Cerebellar nuclear complex (tissue), 1 donor: ENCODE data around the gene AHSG.

Experiments
- DNase-seq, 2 experiments: peaks; one replicate each; lab custom pipeline; 2025; lab: John Stamatoyannopoulos, UW

Gene AHSG

DNA sequence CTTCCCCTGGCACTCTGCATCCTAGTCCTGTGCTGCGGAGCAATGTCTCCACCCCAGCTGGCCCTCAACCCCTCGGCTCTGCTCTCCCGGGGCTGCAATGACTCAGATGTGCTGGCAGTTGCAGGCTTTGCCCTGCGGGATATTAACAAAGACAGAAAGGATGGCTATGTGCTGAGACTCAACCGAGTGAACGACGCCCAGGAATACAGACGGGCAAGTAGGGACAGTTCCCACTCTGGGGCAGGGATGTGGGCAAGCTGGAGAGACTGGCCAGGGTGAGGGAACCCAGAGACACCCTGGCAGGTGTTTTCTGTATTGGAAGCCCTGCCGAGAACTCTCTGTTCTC is 27.6 kb downstream of the AHSG start:
- DNase-seq: no peak

DNA sequence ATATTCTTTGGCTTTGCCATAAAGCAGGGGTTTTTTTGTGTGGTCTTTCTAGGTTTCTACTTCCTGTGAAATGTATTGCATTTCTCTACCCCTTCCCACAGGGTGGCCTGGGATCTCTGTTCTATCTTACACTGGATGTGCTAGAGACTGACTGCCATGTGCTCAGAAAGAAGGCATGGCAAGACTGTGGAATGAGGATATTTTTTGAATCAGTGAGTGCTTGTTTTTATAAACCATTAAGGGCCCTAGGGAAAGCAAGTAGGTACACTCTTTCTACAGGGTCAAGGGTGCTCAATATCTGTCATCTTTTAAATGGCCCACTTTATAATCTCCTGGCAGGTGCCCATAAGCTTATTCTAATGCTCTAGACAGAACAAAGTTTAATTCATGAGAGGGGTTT is 28.1 kb downstream of the AHSG start:
- no peak for DNase-seq

DNA sequence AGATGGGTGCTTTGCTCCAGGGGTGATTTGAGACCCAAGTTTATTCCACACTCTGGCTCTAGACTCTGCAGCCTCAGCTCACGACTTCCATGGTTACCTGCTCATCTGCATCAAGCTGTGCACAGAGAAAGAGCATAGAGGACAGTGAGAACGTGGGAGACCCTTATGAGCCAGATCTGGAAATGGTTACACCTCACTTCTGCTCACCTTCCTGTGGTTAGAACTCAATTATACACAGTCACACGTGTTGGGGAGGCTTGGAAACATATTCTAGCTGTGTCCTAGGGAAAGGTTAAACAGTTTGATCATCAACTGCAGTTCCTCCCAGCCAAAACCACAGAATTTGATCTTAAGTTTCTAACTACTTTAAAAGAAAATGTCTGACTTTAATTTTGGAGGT is 29.2 kb downstream of the AHSG start:
- DNase-seq: no peak

GRCh38 chr3:186643493-186643892 is 30.6 kb downstream of the AHSG start:
- no peak for DNase-seq

DNA sequence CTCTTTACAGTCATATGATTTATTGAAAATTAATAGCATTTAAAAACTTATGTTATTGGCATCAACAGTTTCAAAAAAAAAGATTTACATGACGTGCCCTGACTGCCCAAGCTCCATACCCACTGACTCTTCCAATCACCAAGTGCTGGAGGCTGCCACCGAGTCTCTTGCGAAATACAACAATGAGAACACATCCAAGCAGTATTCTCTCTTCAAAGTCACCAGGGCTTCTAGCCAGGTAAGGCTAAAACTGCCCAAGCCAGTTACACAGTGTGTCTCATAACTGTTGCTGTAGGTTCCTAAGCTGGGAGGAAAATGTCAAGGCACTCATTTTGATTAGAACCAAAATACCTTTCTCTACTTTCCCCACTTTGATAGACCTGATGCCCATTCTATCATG is 31.8 kb downstream of the AHSG start:
- no peak for DNase-seq

GRCh38 chr3:186646106-186646505 is 33.2 kb downstream of the AHSG start:
- DNase-seq: no peak

DNA sequence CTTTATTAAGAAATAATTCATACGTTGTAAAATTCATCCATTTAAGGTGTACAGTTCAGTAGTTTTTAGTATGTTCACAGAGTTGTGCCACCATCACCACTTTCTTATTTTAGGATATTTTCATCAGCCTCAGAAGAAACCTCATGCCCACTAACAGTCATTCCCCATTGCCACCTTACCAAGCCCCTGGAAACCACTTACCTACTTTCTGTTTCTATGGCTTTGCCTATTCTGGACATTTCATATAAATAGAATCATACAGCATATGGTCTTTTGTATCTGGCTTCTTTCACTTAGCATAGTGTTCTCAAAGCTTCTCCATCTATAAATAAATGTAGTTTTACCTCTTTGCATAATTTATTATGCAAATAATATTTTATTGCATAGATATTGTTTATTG is 34.0 kb downstream of the AHSG start:
- DNase-seq: no peak

- DNase-seq: no peak
Observed at GRCh38 chr3:186648851-186649250, 36.0 kb downstream of the AHSG start.

DNA sequence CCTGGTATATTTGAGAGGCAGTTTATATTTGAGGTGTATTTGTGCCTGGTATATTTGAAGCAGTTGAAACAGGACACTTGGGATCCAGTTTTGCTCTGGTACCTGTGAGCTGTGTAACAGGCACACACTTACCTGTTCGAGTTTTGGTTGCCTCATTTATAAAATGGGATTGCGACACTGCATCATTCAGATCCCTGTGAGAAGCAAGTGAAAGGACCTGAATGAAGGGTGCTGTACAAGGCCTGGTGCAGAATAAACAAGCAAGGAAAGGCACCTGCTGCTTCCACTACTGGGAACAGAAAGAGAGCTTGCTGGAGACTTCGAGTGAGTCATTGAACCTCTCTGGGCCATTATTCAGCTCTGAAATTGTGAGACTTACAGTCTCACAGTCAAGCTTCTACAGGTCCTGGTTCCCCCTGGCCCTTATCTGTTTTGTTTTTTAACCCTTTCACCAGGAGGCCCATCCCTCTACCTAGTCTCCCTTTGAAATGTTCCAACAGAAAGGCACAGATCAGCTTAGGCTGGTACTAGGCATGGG is 38.9 kb downstream of the AHSG start:
- DNase-seq: no peak

DNA sequence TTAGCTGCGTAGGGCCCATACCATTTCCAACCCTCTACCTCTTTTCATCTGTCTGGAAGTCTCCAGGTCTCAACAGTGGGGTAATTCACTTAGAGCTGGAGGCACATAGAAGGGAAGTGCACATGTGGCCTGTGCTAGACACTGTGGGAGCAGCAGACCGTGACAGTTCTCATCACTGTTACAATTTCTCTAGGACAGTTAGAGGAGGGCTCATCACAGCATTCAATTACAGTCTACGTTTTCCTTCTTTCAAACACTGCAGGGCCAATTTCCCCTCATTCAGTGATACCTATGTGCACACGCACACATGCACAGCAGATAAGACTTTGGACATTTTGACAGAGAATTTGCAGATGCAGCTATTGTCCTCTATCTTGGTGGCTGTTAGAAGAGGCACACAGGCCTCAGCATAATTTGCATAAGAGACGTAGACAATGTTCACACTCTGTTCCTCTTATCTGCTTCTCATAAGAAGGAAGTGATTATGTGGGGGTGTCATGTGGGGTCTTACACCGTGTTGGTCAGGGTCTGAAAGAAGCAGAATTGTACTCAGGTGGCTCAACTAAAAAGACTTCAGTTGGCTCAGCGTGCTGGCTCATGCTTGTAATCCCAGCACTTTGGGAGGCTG is 40.3 kb downstream of the AHSG start:
- no peak for DNase-seq

GRCh38 chr3:186653984-186654383 is 41.1 kb downstream of the AHSG start:
- DNase-seq: no peak

DNA sequence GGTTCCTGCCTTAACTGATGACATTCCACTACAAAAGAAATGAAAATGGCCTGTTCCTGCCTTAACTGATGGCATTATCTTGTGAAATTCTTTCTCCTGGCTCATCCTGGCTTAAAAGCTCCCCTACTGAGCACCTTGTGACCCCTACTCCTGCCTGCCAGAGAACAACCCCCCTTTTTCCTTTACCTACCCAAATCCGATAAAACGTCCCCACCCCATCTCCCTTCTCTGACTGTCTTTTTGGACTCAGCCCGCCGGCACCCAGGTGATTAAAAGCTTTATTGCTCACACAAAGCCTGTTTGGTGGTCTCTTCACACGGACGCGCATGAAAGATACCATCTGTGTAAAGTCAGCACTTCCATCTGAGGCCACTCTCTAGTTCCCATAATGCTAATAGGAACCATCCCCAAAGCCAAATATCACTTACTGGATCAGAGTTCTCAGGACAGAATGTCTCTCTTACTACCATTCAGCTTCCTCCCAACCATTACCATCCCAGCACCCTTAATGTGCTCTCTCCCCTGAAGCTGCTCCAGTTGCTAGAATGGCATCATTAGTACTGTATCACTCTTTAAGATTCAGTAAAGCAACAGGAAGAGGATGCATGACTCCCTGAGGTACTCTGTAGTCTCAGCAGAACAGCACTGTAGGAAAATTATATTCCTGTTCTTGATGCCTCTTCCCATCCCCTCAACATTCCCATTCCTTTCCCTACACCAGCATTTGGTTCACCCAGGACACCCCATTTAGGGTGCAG is 50.7 kb downstream of the AHSG start:
- DNase-seq: no peak

DNA sequence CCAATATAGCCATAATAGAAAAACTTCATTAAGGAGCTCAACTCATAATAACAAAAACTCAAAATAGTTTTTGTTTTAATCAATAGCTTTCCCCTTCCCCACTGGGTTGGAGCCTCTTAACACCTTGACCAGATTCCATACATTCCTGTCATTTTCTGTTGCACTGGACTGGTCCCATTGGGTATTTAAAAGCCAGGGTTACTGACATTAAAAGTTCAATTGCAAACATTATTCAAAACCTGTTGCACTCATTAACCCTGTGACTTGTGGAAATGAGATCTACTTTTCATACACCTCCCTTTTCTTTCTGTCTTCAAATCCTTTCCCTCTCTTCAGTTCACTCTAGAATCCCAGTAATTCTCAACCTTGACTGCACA is 51.2 kb downstream of the AHSG start:
- DNase-seq: no peak

GRCh38 chr3:186664506-186664905 is 51.6 kb downstream of the AHSG start:
- DNase-seq: no peak

GRCh38 chr3:186665625-186666188 is 52.8 kb downstream of the AHSG start, which contains the start of gene HRG:
Gene HRG, plus strand, starts transcription at chr3:186666014. Its CDS starts 18 bp downstream, at chr3:186666032.
- DNase-seq: no peak

GRCh38 chr3:186668426-186668825 is 55.6 kb downstream of the AHSG start:
- DNase-seq: no peak

DNA sequence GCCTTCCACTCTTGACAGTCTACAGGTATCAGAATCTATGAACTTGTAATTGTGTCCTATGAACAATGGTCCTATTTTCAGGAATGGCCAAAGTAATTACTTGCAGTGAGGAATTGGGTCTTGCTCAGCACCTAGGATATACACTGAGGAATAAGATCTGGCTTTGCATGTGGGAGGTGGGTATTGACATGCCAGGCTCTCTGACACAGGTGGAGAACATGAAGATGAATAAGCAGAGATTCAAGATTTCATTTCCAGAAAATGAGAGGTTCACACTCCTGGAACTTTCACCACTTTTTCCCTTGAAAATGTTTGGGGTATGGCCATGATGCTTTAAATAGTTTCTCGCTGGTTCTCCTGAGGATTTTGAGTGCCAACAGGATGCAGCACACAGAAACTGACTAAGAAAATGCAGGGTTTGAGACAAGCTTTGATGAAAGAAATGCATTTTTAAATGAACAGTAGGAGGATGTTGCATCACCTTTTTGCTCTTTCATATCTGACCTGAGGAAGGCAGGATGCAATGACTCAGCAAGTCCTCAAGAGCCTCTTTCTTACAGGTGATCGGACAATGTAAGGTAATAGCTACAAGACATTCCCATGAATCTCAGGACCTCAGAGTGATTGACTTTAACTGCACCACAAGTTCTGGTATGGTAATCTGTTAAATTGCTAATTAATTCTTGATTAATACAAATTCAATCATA is 56.7 kb downstream of the AHSG start:
- DNase-seq: no peak

DNA sequence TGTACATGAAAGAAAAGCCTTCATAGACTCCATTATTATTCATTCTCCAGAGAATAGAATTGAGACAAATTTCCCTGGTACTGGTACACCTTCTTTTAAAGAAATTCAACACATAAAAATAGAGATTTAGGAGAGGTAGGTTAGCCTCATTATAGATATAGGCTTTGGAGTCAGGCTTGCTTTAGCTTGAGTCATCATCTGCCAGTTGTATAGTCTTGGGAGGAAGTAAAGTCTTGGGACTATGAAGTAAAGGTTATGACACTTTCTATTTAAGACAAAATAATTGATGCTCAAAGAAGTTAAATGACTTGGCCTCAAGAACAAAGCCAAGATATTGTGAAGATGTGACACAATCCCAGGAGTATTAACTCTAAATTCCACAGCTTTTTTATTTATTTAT is 57.3 kb downstream of the AHSG start:
- no peak for DNase-seq
